IPS DF 6.9 (cell line): ENCODE measurements around the gene EFCAB12.

Experiments used
- DNase-seq: peaks from one replicate; pipeline ENCODE4 v3.0.0-alpha.2; 2013; ENCODE audit warnings: low read depth, low spot score
- H3K27ac ChIP-seq: one replicate; pipeline ENCODE4 v1.5.1; 2013; ENCODE audit warnings: low read length, control low read depth
- H3K27me3 ChIP-seq: 2 replicates; pipeline ENCODE4 v1.6.1; 2013; ENCODE audit warnings: mild to moderate bottlenecking, low read length; ENCODE audit not compliant: control insufficient read depth, insufficient read depth
- H3K36me3 ChIP-seq: 2 replicates; pipeline ENCODE4 v1.6.1; 2013; ENCODE audit warnings: low read length; ENCODE audit not compliant: control insufficient read depth, insufficient read depth
- H3K4me1 ChIP-seq: 2 replicates; pipeline ENCODE4 v1.6.1; 2013; ENCODE audit warnings: low read length; ENCODE audit not compliant: control insufficient read depth, insufficient read depth
- H3K4me3 ChIP-seq: 2 replicates; pipeline ENCODE4 v1.5.1; 2013; ENCODE audit warnings: mild to moderate bottlenecking, low read length
- H3K9me3 ChIP-seq: 2 replicates; pipeline ENCODE4 v1.6.1; 2013; ENCODE audit warnings: low read length, inconsistent platforms; ENCODE audit not compliant: control insufficient read depth, insufficient read depth
- WGBS: extraction: QIAGEN DNeasy Blood & Tissue Kit; methylation state at CpG from one replicate; pipeline ENCODE4 v1.1.7; 2013; ENCODE audit warnings: mixed read lengths, missing lambda C conversion rate; ENCODE audit not compliant: insufficient read length, insufficient coverage; 5-methylcytosine and 5-hydroxymethylcytosine counted together

Gene EFCAB12

GRCh38 chr3:129421988-129422745 is 6.3 kb downstream of the EFCAB12 start:
- Histone ChIP-seq H3K36me3 (no peaks in the 10 kb centered on the region), H3K9me3 (no peaks in the 10 kb centered on the region), H3K27ac (no peak overlapping the region), H3K27me3 (no peaks in the 10 kb centered on the region), H3K4me3 (no peak overlapping the region), H3K4me1 (peaks cover 6% of the 10 kb centered on the region)
- no CpG with 5 or more reads among the region's 6 CpGs for WGBS
- DNase-seq, result no peak

- no CpG with 5 or more reads among the region's 12 CpGs for WGBS
- no peaks in the 10 kb centered on the region for H3K27me3 ChIP-seq
- H3K9me3 ChIP-seq, result no peaks in the 10 kb centered on the region
- peaks cover 6% of the 10 kb centered on the region for H3K4me1 ChIP-seq
- DNase-seq, result no peak
- H3K4me3 ChIP-seq, result no peak overlapping the region
- no peak overlapping the region for H3K27ac ChIP-seq
- no peaks in the 10 kb centered on the region for H3K36me3 ChIP-seq
These were observed 7.1 kb downstream of the EFCAB12 start for GRCh38 chr3:129421236-129421883.

- no peaks in the 10 kb centered on the region for H3K27me3 ChIP-seq
- H3K4me3 ChIP-seq, result no peak overlapping the region
- no peaks in the 10 kb centered on the region; the same call in 1 of the 2 replicates for H3K4me1 ChIP-seq
- no peaks in the 10 kb centered on the region for H3K9me3 ChIP-seq
- no peak for DNase-seq
- H3K27ac ChIP-seq, result no peak overlapping the region
- no CpG with 5 or more reads among the region's 4 CpGs for WGBS
- H3K36me3 ChIP-seq, result no peaks in the 10 kb centered on the region
These were observed 9.0 kb downstream of the EFCAB12 start for GRCh38 chr3:129419476-129419875.

GRCh38 chr3:129418041-129418973 is 10.1 kb downstream of the EFCAB12 start:
- Histone ChIP-seq H3K27me3 (no peaks in the 10 kb centered on the region), H3K27ac (no peak overlapping the region), H3K4me1 (no peaks in the 10 kb centered on the region), H3K4me3 (no peak overlapping the region), H3K36me3 (no peaks in the 10 kb centered on the region), H3K9me3 (no peaks in the 10 kb centered on the region)
- DNase-seq, result no peak
- WGBS, result no CpG with 5 or more reads among the region's 14 CpGs

- Histone ChIP-seq H3K9me3 (no peaks in the 10 kb centered on the region), H3K4me1 (no peaks in the 10 kb centered on the region), H3K27ac (no peak overlapping the region), H3K4me3 (no peak overlapping the region), H3K27me3 (no peaks in the 10 kb centered on the region), H3K36me3 (no peaks in the 10 kb centered on the region)
- no CpG with 5 or more reads among the region's 1 CpG for WGBS
- no peak for DNase-seq
These were observed 11.1 kb downstream of the EFCAB12 start for GRCh38 chr3:129417326-129417725.

- no CpG with 5 or more reads among the region's 4 CpGs for WGBS
- no peak overlapping the region for H3K27ac ChIP-seq
- H3K9me3 ChIP-seq, result no peaks in the 10 kb centered on the region
- no peaks in the 10 kb centered on the region for H3K4me1 ChIP-seq
- no peak for DNase-seq
- no peaks in the 10 kb centered on the region for H3K27me3 ChIP-seq
- H3K36me3 ChIP-seq, result no peaks in the 10 kb centered on the region
- H3K4me3 ChIP-seq, result no peak overlapping the region
These were observed 12.0 kb downstream of the EFCAB12 start for GRCh38 chr3:129416415-129416814.

GRCh38 chr3:129415830-129416229 is 12.6 kb downstream of the EFCAB12 start:
- DNase-seq, result no peak
- Histone ChIP-seq H3K4me3 (no peak overlapping the region), H3K9me3 (no peaks in the 10 kb centered on the region), H3K27me3 (no peaks in the 10 kb centered on the region), H3K27ac (no peak overlapping the region), H3K4me1 (no peaks in the 10 kb centered on the region; the same call in 1 of the 2 replicates), H3K36me3 (no peaks in the 10 kb centered on the region)
- WGBS, result no CpG with 5 or more reads among the region's 6 CpGs

GRCh38 chr3:129415378-129415777 is 13.1 kb downstream of the EFCAB12 start:
- H3K27ac ChIP-seq, result no peak overlapping the region
- no CpG with 5 or more reads among the region's 3 CpGs for WGBS

GRCh38 chr3:129413687-129414506 is 14.5 kb downstream of the EFCAB12 start:
- H3K4me1 ChIP-seq, result no peaks in the 10 kb centered on the region; the same call in 1 of the 2 replicates
- H3K4me3 ChIP-seq, result no peak overlapping the region
- no CpG with 5 or more reads among the region's 4 CpGs for WGBS
- no peaks in the 10 kb centered on the region for H3K36me3 ChIP-seq
- H3K27ac ChIP-seq, result no peak overlapping the region
- DNase-seq, result no peak
- no peaks in the 10 kb centered on the region for H3K9me3 ChIP-seq
- no peaks in the 10 kb centered on the region for H3K27me3 ChIP-seq

More at GRCh38 chr3:129415378-129415777, 13.1 kb downstream of the EFCAB12 start:
- no peaks in the 10 kb centered on the region for H3K9me3 ChIP-seq
- DNase-seq, result no peak
- H3K4me3 ChIP-seq, result no peak overlapping the region
- no peaks in the 10 kb centered on the region; the same call in 1 of the 2 replicates for H3K4me1 ChIP-seq
- H3K27me3 ChIP-seq, result no peaks in the 10 kb centered on the region
- H3K36me3 ChIP-seq, result no peaks in the 10 kb centered on the region
